LoVo (cell line): ENCODE data around the gene DCK.
A peak's percentile ranks its signal among the peaks of the same experiment; 100 is the strongest.
"Not testable (repeated sequence)": the region's sequence is repeated elsewhere in the genome, so short reads cannot be mapped to it uniquely, and the experiment has no call there.

Experiments
- DNase-seq: peaks from one replicate; pipeline ENCODE4 v3.0.0-alpha.2; 2016; ENCODE audit warnings: low spot score

The DCK gene

GRCh38 chr4:71001363-71001762, 7.9 kb downstream of the DCK start:
- not testable (repeated sequence) for DNase-seq

DNA sequence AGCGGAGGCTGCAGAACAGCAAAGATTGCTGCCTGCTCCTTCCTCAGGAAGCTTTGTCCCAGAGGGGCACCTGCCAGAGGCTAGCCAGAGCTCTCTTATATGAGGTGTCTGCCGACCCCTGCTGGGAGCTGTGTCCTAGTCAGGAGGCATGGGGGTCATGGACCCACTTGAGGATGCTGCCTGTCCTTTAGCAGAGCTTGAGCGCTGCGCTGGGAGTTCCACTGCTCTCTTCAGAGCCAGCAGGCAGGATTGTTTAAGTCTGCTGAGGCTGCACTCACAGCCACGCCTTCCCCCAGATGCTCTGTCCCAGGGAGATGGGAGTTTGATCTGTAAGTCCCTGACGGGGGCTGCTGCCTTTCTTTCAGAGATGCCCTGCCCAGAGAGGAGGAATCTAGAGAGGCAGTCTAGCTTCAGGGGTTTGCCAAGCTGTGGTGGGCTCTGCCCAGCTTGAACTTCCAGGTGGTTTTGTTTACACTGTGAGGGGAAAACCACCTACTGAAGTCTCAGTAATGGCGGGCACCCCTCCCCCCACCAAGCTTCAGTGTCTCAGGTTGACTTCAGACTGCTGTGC, 10.9 kb downstream of the DCK start:
- no peak for DNase-seq

GRCh38 chr4:71005025-71005424, 11.6 kb downstream of the DCK start:
- DNase-seq, result not testable (repeated sequence)

- DNase-seq, result no peak
These were observed 12.9 kb downstream of the DCK start for GRCh38 chr4:71006203-71006907.

DNA sequence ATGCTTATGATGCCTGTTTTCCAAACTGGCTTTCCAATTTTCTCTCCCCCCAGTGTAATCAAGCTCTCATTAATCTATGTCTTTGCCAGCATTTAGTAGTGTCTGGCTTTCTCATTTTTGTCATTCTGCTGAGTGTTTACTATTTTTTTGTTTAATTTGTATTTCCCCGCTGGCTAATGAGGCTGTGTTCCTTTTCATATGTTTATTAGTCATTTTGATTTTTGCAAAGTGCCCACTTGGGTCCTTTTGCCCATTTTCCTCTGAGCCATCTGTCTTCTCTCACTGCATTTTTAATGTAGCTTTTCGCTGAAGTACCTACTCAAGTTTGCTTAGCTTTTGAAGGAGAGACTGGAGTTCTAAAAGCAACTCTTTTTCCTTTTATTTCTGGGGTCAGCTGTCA, 14.7 kb downstream of the DCK start:
- no peak for DNase-seq

DNA sequence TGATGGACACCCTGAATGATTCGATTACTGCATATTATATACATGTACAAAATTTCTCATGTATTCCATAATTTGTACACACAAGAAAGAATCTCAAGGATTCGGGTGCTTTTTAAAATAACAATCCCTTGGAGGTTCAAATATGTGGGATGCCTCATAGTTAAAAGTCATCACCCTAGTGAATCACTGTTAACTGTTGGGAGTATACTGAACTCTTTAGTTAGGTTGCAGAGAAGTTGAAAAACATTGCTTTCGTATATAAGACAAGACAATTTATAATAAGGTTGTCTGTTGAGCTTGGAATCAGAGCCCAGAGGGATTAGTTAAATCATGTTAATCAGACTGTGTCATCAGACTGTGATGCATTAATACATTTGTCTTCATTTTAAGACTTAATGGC, 15.6 kb downstream of the DCK start:
- no peak for DNase-seq

- DNase-seq, result peak; percentile 23
These were observed 16.6 kb downstream of the DCK start for GRCh38 chr4:71009890-71010588.

GRCh38 chr4:71011451-71011850, 18.0 kb downstream of the DCK start:
- DNase-seq, result no peak

DNA sequence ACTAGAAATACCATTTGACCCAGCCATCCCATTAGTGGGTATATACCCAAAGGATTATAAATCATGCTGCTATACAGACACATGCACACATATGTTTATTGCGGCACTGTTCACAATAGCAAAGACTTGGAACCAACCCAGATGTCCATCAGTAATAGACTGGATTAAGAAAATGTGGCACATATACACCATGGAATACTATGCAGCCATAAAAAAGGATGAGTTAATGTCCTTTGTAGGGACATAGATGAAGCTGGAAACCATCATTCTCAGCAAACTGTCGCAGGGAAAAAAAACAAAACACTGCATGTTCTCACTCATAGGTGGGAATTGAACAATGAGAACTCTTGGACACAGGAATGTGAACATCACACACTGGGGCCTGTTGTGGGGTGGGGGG, 23.9 kb downstream of the DCK start:
- DNase-seq, result not testable (repeated sequence)

GRCh38 chr4:71020611-71021010, 27.2 kb downstream of the DCK start:
- no peak for DNase-seq

DNA sequence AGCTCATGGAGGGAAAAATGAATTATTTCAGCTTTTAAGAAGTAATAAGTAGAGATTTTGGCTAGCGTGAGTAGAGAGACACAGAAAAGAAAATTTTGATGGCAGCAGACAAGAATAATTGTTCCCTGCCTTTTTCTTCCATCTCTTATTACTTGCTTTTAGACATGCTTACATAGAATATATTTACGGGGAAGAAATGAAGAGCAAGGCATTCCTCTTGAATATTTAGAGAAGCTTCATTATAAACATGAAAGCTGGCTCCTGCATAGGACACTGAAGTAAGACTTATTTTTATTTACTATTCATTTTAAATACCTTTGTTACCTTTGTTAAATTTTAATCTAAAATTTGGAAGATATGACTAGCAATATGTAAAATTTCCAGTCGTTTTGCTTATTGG, 32.2 kb downstream of the DCK start:
- no peak for DNase-seq

- peak; percentile 69 for DNase-seq
These were observed 32.6 kb downstream of the DCK start for GRCh38 chr4:71026086-71026485.

- DNase-seq, result no peak
These were observed 34.2 kb downstream of the DCK start for GRCh38 chr4:71027611-71028010.

DNA sequence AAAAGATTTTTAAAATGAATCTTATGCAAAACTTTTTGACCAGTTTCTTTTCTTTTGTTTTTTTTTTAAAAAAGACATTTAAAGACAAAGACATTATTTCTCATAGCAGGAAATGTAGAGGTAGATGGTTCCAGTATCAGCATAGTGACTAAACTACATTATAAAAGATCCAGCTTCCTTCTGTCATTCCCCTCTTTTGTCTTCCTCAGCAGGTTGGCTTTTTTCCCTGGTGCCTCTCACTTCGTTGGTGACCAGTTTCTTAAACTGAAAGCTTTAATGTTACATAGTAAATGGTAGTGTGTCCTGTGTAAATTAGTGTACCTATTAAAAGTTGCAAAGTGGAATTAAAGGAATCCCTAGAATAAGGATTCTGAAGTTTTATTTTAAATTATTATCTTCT, 36.1 kb downstream of the DCK start:
- no peak for DNase-seq

- DNase-seq, result not testable (repeated sequence)
These were observed 38.7 kb downstream of the DCK start for GRCh38 chr4:71032106-71032505.

DNA sequence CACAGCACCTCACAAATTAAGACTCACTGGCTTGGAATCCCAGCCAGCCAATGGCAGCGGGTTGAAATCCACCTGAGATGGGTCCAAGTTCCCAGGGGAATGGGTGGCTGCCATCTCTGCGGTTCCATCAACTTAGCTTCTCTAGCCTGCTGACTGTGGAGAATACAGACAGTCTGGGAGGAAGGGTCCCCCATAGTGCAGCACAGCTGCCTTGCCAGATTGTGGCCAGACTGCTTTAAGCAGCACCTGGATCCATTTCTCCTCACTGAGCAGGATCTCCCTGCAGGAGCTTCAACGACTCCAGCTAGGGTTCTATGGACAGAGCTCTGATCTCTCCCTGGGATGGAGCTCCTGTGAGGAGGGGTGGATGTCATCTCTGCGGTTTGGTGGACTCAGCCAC, 51.8 kb downstream of the DCK start:
- no peak for DNase-seq

- DNase-seq, result no peak
These were observed 55.9 kb downstream of the DCK start for GRCh38 chr4:71049395-71049794.

- DNase-seq, result no peak
These were observed 57.4 kb downstream of the DCK start for GRCh38 chr4:71050809-71051208.

- no peak for DNase-seq
These were observed 58.6 kb downstream of the DCK start for GRCh38 chr4:71052034-71052433.

- DNase-seq, result no peak
These were observed 59.3 kb downstream of the DCK start for GRCh38 chr4:71052716-71053115.

DNA sequence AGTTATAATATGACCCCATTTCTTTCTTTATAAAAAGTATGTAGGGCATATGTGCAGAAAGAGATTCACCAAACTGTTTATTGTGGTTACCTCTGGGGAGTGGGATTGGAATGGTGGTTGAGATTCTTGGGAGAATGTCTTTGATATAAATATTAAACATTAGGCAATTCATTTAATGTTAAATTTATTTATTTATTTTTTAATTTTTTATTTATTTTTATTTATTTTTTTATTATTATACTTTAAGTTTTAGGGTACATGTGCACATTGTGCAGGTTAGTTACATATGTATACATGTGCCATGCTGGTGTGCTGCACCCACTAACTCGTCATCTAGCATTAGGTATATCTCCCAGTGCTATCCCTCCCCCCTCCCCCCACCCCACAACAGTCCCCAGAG, 60.2 kb downstream of the DCK start:
- DNase-seq, result not testable (repeated sequence)

DNA sequence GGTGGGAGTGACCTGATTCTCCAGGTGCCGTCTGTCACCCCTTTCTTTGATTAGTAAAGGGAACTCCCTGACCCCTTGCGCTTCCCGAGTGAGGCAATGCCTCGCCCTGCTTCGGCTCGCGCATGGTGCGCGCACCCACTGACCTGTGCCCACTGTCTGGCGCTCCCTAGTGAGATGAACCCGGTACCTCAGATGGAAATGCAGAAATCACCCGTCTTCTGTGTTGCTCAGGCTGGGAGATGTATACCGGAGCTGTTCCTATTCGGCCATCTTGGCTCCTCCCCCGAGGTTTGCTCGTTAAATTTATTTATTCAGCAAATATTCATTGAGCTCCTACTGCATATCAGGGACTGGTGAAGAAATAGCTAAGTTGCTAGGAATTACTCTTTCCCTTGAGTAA, 66.1 kb downstream of the DCK start:
- DNase-seq, result peak; percentile 22

- DNase-seq, result no peak
These were observed 69.0 kb downstream of the DCK start for GRCh38 chr4:71062436-71062835.

- DNase-seq, result no peak
These were observed 70.3 kb downstream of the DCK start for GRCh38 chr4:71063711-71064110.
